AG10803 (cell line): ENCODE results near the gene MYO5B.
A peak's percentile ranks its signal among the peaks of the same experiment; 100 is the strongest.

ENCODE experiments used
- DNase-seq: peaks from one replicate; pipeline ENCODE4 v3.0.0; 2010; ENCODE audit warnings: low read depth
- H3K4me3 ChIP-seq: 2 replicates; pipeline ENCODE4 v1.5.1; 2011; ENCODE audit warnings: mild to moderate bottlenecking, low read length, control low read depth
- CTCF ChIP-seq: conservative IDR thresholded peaks from 2 replicates; pipeline ENCODE4 v1.5.1; 2011; ENCODE audit warnings: mild to moderate bottlenecking, low read length, control low read depth, inconsistent platforms

MYO5B gene

GRCh38 chr18:50027996-50028395 lies 167.0 kb downstream of the MYO5B start:
- no peak overlapping the region for H3K4me3 ChIP-seq
- no peak for TF ChIP-seq CTCF
- DNase-seq: no peak

GRCh38 chr18:50024466-50024865 lies 170.5 kb downstream of the MYO5B start:
- TF ChIP-seq CTCF: no peak
- no peak overlapping the region for H3K4me3 ChIP-seq
- no peak for DNase-seq

GRCh38 chr18:50022985-50023384 lies 172.0 kb downstream of the MYO5B start:
- DNase-seq: no peak
- TF ChIP-seq CTCF: no peak
- H3K4me3 ChIP-seq: no peak overlapping the region

- no peak for DNase-seq
- H3K4me3 ChIP-seq: no peak overlapping the region
- TF ChIP-seq CTCF: no peak
Measured at GRCh38 chr18:50014606-50015005, 180.3 kb downstream of the MYO5B start.

- no peak for TF ChIP-seq CTCF
- no peak overlapping the region for H3K4me3 ChIP-seq
- DNase-seq: peak; percentile 2
Measured at GRCh38 chr18:50013363-50014138, 181.4 kb downstream of the MYO5B start.

- no peak for TF ChIP-seq CTCF
- H3K4me3 ChIP-seq: no peak overlapping the region
- peak; percentile 59 for DNase-seq
Measured at GRCh38 chr18:50011813-50012435, 183.0 kb downstream of the MYO5B start.

GRCh38 chr18:50009773-50010335 lies 185.1 kb downstream of the MYO5B start:
- peak; percentile 16 for DNase-seq
- H3K4me3 ChIP-seq: no peak overlapping the region
- TF ChIP-seq CTCF: peak; percentile 53
